PC-3 (cell line): Measurements from ENCODE around the gene QRICH1. TPM values are rescaled to one million over a fixed set of nuclear protein-coding genes. Genes with fewer than 3 reads are reported as not detected.

Source experiments
- ATAC-seq: fragments of 200-7000 bp; cut with Tn5 transposase; 2 replicates; pipeline ENCODE4 v1.9.1; 2020; ENCODE audit warnings: mild to moderate bottlenecking, moderate library complexity
- BruUV-seq: library from RNA; stranded (reverse); fragments of 400-500 nt; replicated peaks from 2 replicates; lab custom pipeline; 2021; lab: Mats Ljungman, UMichigan
- CTCF ChIA-PET: fragments of 300-600 bp; sonication (Branson Sonifier 250); formaldehyde crosslinking; loops from one replicate; lab custom pipeline; 2022; ENCODE audit warnings: antibody characterized with exemption; lab: Charles Lee
- POLR2A ChIA-PET: fragments of 300-600 bp; sonication (Branson Sonifier 250); formaldehyde crosslinking; loops from one replicate; lab custom pipeline; 2022; ENCODE audit warnings: antibody characterized with exemption; ENCODE audit not compliant: unreplicated experiment; lab: Charles Lee
- DNase-seq: peaks from one replicate; pipeline ENCODE4 v3.0.0-alpha.2; 2015
- H2AFZ ChIP-seq: fragments of 300-600 bp; sonication (generic); 2 replicates; pipeline ENCODE4 v1.6.0; 2016; ENCODE audit warnings: antibody characterized with exemption, low read length
- H3F3A ChIP-seq: fragments of 300-600 bp; sonication (generic); one replicate; pipeline ENCODE4 v1.6.0; 2017; ENCODE audit warnings: antibody characterized with exemption, low read length, control low read depth, mild to moderate bottlenecking; ENCODE audit not compliant: unreplicated experiment
- H3K27ac ChIP-seq: fragments of 300-600 bp; sonication (generic); 2 replicates; pipeline ENCODE4 v1.5.1; 2016; ENCODE audit warnings: mild to moderate bottlenecking, low read length
- H3K27me3 ChIP-seq: fragments of 300-600 bp; sonication (generic); 2 replicates; pipeline ENCODE4 v1.6.1; 2016; ENCODE audit warnings: low read length, mixed read lengths
- H3K36me3 ChIP-seq: fragments of 300-600 bp; sonication (generic); 2 replicates; pipeline ENCODE4 v1.6.1; 2016; ENCODE audit warnings: low read depth, mixed run types, low read length, mixed read lengths
- H3K4me1 ChIP-seq: fragments of 300-600 bp; sonication (generic); 2 replicates; pipeline ENCODE4 v1.5.1; 2016; ENCODE audit warnings: low read length; ENCODE audit not compliant: insufficient read depth
- H3K4me2 ChIP-seq: fragments of 300-600 bp; sonication (generic); 2 replicates; pipeline ENCODE4 v1.6.0; 2016; ENCODE audit warnings: low read length
- H3K4me3 ChIP-seq: fragments of 300-600 bp; sonication (generic); 2 replicates; pipeline ENCODE4 v1.5.1; 2016; ENCODE audit warnings: mild to moderate bottlenecking, low read length, mixed read lengths
- H3K79me2 ChIP-seq: fragments of 300-600 bp; sonication (generic); 2 replicates; pipeline ENCODE4 v1.6.1; 2017; ENCODE audit warnings: low read length, mixed read lengths
- H3K9ac ChIP-seq: fragments of 300-600 bp; sonication (generic); 2 replicates; pipeline ENCODE4 v1.6.0; 2016; ENCODE audit warnings: mild to moderate bottlenecking, low read length
- H3K9me2 ChIP-seq: fragments of 300-600 bp; sonication (generic); replicated peaks from 2 replicates; pipeline ENCODE4 v1.6.1; 2016; ENCODE audit warnings: mixed run types, low read length, mixed read lengths
- H3K9me3 ChIP-seq: fragments of 300-600 bp; sonication (generic); 2 replicates; pipeline ENCODE4 v1.6.1; 2016; ENCODE audit warnings: low read length, mixed read lengths
- H4K20me1 ChIP-seq: fragments of 300-600 bp; sonication (generic); 2 replicates; pipeline ENCODE4 v1.6.1; 2016; ENCODE audit warnings: low read length, mixed read lengths
- CTCF ChIP-seq: fragments of 300-600 bp; sonication (generic); conservative IDR thresholded peaks from 2 replicates; pipeline ENCODE4 v1.5.1; 2017; ENCODE audit warnings: antibody characterized with exemption, low read depth, mild to moderate bottlenecking, low read length
- EZH2 ChIP-seq: fragments of 300-600 bp; sonication (generic); IDR thresholded peaks from one replicate; pipeline ENCODE4 v1.6.1; 2017; ENCODE audit warnings: antibody characterized with exemption, mild to moderate bottlenecking, low read length; ENCODE audit not compliant: unreplicated experiment
- EZH2phosphoT487 ChIP-seq: fragments of 300-600 bp; sonication (generic); IDR thresholded peaks from 2 replicates; pipeline ENCODE4 v1.6.1; 2018; ENCODE audit warnings: mild to moderate bottlenecking, antibody characterized with exemption, low read length, borderline replicate concordance
- intact Hi-C: fragments of 100-400 bp; cut with micrococcal nuclease; formaldehyde crosslinking; loops from 2 replicates; pipeline ENCODE4 v1.9.0; 2023
- total RNA-seq: library from RNA; depleted of rRNA; stranded (reverse); fragments of >200 nt; gene quantifications from 2 replicates; pipeline ENCODE4 v1.2.3, GENCODE V29; 2014

QRICH1 gene
- total RNA-seq, 1 experiment from 2014 or later, result 90.2 TPM

DNA sequence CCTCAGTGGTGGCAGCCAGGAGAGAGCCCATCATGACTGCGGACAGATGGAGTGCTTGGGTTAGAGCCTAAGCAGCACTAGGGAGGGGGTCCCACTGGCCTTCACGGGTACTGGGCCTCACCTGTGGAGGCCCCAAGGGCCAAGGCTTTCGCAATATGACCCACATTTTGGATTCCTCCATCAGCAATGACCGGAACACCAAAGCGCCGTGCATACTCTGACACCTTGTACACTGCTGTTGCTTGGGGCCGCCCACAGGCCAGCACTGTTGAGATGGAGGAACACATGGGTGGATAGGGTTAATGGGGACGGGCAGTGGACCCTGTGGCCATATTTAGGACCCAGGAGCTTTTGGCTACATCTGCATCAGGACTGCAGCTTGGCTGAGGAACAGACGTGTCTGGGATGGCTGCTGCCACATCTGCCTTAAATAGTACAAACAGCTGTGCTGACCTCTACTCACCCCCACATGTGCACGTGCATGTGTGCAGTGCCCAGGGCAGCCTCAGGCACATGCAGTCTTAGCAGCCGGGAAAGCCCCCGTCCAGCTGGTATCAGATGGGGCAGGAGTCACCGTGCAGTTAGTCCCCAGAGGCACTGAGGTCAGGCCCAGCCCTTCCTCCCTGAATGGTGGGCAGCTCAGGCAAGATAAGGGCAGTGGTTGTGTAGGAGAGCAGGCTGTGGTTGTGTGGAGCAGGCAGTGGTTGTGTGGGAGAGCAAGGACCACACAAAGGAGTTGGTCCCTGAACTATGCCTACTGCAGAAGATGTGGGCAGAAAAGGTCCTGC is 68.7 kb downstream of the QRICH1 start:
- Histone ChIP-seq H3K9ac (no peak overlapping the region), H3K4me2 (no peak overlapping the region), H3K4me3 (no peak overlapping the region), H3K27ac (no peak overlapping the region), H4K20me1 (0 out of 2 replicates have a peak, but pooled peaks cover 13% of the 10 kb centered on the region), H3K79me2 (peaks cover 81% of the 10 kb centered on the region), H3F3A (peaks cover 8% of the 10 kb centered on the region), H3K9me2 (no peaks in the 10 kb centered on the region), H3K36me3 (peaks cover 49% of the 10 kb centered on the region), H3K27me3 (no peaks in the 10 kb centered on the region), H3K4me1 (peaks cover 40% of the 10 kb centered on the region), H3K9me3 (no peaks in the 10 kb centered on the region), H2AFZ (no peak overlapping the region)
- intact Hi-C loops, result no loop called here
- TF ChIP-seq EZH2phosphoT487 (no peak), CTCF (no peak)
- CTCF ChIA-PET, result no interaction called here
- POLR2A ChIA-PET, result no interaction called here
- ATAC-seq (no peak), DNase-seq (no peak)
- BruUV-seq, result no TSS peak

DNA sequence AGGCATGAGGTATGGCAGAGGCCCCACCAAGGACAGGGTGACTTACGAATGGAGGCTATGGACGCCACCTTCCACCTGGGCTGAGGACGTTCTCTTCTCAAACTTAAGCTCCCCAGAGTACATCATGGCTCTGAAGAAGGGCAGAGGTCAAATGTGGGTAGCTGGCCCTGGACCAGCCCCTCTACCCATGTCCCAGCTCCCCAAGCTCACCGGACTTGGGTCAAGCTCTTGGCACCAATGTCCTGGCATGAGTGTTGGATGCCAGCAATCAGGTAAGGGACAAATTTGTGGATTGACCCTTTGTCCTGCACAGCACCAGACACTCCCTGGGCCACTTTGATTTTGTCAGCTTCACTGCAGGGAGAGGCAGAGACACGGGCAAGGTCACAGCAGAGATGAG is 69.4 kb downstream of the QRICH1 start:
- Histone ChIP-seq H3K4me3 (no peak overlapping the region), H3K36me3 (peaks cover 45% of the 10 kb centered on the region), H4K20me1 (0 out of 2 replicates have a peak, but pooled peaks cover 13% of the 10 kb centered on the region), H3K9ac (no peak overlapping the region), H3K4me1 (peaks cover 45% of the 10 kb centered on the region), H3K9me3 (no peaks in the 10 kb centered on the region), H3K79me2 (peaks cover 89% of the 10 kb centered on the region), H3K27ac (no peak overlapping the region), H3K4me2 (peak overlapping the region; percentile 32), H3F3A (peaks cover under 1% of the 10 kb centered on the region), H3K27me3 (no peaks in the 10 kb centered on the region), H3K9me2 (no peaks in the 10 kb centered on the region), H2AFZ (no peak overlapping the region)
- POLR2A ChIA-PET, result no interaction called here
- DNase-seq (no peak), ATAC-seq (no peak)
- intact Hi-C loops, result loop anchor here (5.0 kb wide), 1 partner anchor 68 kb away; the partner anchor contains the start of gene QRICH1
- no peak for TF ChIP-seq EZH2
- TF ChIP-seq CTCF, result no peak
- no peak for TF ChIP-seq EZH2phosphoT487
- CTCF ChIA-PET, result no interaction called here
- no TSS peak for BruUV-seq

- no peaks in the 10 kb centered on the region for H3F3A ChIP-seq
- H3K9ac ChIP-seq, result no peak overlapping the region
- peak overlapping the region; percentile 32 for H3K4me2 ChIP-seq
- peaks cover 45% of the 10 kb centered on the region for H3K4me1 ChIP-seq
- TF ChIP-seq CTCF, result no peak
- no peak for TF ChIP-seq EZH2phosphoT487
- no peak for TF ChIP-seq EZH2
- intact Hi-C loops, result loop anchor here (5.0 kb wide), 1 partner anchor 69 kb away; the partner anchor contains the start of gene QRICH1
- H3K27ac ChIP-seq, result no peak overlapping the region
- H3K36me3 ChIP-seq, result peaks cover 45% of the 10 kb centered on the region
- POLR2A ChIA-PET, result no interaction called here
- H4K20me1 ChIP-seq, result 0 out of 2 replicates have a peak, but pooled peaks cover 13% of the 10 kb centered on the region
- no peaks in the 10 kb centered on the region for H3K9me3 ChIP-seq
- H2AFZ ChIP-seq, result no peak overlapping the region
- CTCF ChIA-PET, result no interaction called here
- ATAC-seq (no peak), DNase-seq (no peak)
- no peak overlapping the region for H3K4me3 ChIP-seq
- H3K27me3 ChIP-seq, result no peaks in the 10 kb centered on the region
- H3K9me2 ChIP-seq, result no peaks in the 10 kb centered on the region
- peaks cover 88% of the 10 kb centered on the region for H3K79me2 ChIP-seq
- BruUV-seq, result no TSS peak
Observed at GRCh38 chr3:49023775-49024174, 70.1 kb downstream of the QRICH1 start.
